WTC11 (cell line): ENCODE data around the gene CYP3A5.

ENCODE experiments used
- FOXJ3 ChIP-seq: sonication (generic); formaldehyde crosslinking; IDR thresholded peaks from 2 replicates; pipeline ENCODE4 v1.9.0; 2021; ENCODE audit warnings: missing genetic modification reagents, mild to moderate bottlenecking, borderline replicate concordance
- SMAD4 ChIP-seq: sonication (generic); formaldehyde crosslinking; IDR thresholded peaks from 2 replicates; pipeline ENCODE4 v1.8.0; 2022; ENCODE audit warnings: mild to moderate bottlenecking, missing genetic modification reagents
- ZNF121 ChIP-seq: sonication (generic); formaldehyde crosslinking; IDR thresholded peaks from 2 replicates; pipeline ENCODE4 v1.8.0; 2023; ENCODE audit warnings: missing genetic modification reagents
- TF ChIP-seq, protein P1 (sequence below): fragments of 200-600 bp; IDR thresholded peaks from 2 replicates; pipeline ENCODE4 v1.8.0; 2022; ENCODE audit warnings: antibody characterized with exemption
- TF ChIP-seq, protein P2 (sequence below): sonication (generic); formaldehyde crosslinking; IDR thresholded peaks from 2 replicates; pipeline ENCODE4 v1.8.1; 2023; ENCODE audit warnings: mild to moderate bottlenecking, missing genetic modification reagents, moderate library complexity

DNA sequence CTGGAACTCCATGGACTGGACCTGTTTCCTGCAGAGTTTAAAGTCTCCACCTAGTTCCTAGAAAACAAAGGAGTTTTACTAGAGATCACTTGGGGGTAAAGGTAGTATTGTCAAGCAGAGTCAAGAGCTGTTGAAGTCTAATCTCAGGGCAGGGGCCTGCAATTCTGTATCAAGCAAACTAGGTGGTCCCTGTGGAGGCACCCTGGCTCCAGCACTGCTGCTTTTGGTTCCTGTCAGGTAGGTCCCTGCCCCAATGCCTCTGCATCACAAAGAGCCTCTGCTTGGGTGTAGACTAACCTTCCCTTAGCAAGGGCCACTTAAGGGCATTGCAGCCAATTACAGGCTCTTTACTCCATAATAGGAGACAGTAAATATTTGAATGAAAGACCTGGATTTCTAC is 40.5 kb downstream of the CYP3A5 start:
- TF ChIP-seq ZNF121 (no peak), SMAD4 (CRISPR knock-in tag) (no peak), FOXJ3 (CRISPR knock-in tag) (no peak)
- TF ChIP-seq, protein P1, sequence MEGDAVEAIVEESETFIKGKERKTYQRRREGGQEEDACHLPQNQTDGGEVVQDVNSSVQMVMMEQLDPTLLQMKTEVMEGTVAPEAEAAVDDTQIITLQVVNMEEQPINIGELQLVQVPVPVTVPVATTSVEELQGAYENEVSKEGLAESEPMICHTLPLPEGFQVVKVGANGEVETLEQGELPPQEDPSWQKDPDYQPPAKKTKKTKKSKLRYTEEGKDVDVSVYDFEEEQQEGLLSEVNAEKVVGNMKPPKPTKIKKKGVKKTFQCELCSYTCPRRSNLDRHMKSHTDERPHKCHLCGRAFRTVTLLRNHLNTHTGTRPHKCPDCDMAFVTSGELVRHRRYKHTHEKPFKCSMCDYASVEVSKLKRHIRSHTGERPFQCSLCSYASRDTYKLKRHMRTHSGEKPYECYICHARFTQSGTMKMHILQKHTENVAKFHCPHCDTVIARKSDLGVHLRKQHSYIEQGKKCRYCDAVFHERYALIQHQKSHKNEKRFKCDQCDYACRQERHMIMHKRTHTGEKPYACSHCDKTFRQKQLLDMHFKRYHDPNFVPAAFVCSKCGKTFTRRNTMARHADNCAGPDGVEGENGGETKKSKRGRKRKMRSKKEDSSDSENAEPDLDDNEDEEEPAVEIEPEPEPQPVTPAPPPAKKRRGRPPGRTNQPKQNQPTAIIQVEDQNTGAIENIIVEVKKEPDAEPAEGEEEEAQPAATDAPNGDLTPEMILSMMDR: no peak
- TF ChIP-seq, protein P2, sequence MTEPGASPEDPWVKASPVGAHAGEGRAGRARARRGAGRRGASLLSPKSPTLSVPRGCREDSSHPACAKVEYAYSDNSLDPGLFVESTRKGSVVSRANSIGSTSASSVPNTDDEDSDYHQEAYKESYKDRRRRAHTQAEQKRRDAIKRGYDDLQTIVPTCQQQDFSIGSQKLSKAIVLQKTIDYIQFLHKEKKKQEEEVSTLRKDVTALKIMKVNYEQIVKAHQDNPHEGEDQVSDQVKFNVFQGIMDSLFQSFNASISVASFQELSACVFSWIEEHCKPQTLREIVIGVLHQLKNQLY: no peak
